Measurements from ENCODE around the gene CHST15. TPM values are rescaled to one million over a fixed set of nuclear protein-coding genes. Genes with fewer than 3 reads are reported as not detected.

The CHST15 gene
- total RNA-seq, 2 donors from 2014 or later, result 7.5 to 14.9 TPM

GRCh38 chr10:124030492-124031110 is 62.8 kb downstream of the CHST15 start:
- Histone ChIP-seq H3K9ac (ENCODE audit: extremely low read depth, low read length, poor library complexity, severe bottlenecking) (no peak overlapping the region), H3K4me3 (ENCODE audit: low read length) (no peak overlapping the region), H3K27me3 (ENCODE audit: control insufficient read depth, insufficient read depth, low read length, poor library complexity, severe bottlenecking) (no peaks in the 10 kb centered on the region), H3K4me1 (ENCODE audit: control insufficient read depth, insufficient read depth, low read length) (no peaks in the 10 kb centered on the region), H3K36me3 (ENCODE audit: control insufficient read depth, insufficient read depth, low read length) (peaks cover 6% of the 10 kb centered on the region), H3K9me3 (ENCODE audit: control insufficient read depth, low read length) (no peaks in the 10 kb centered on the region), H3K27ac (ENCODE audit: low read depth, low read length) (no peak overlapping the region)
- H3K36me3 Mint-ChIP-seq (ENCODE audit: low read depth), result peaks cover 2% of the 10 kb centered on the region
- peaks cover 15% of the 10 kb centered on the region for H3K4me1 Mint-ChIP-seq
- no peak for DNase-seq
- TF ChIP-seq CTCF (conservative IDR thresholded peaks at IDR 0.05), result no peak
- WGBS, 2 experiments (ENCODE audit: insufficient coverage in 1 of 2, insufficient read length in 1 of 2), result 89 to 92% methylated on average over 9 to 15 of the region's 15 CpGs
- H3K4me3 Mint-ChIP-seq, result no peak overlapping the region
- H3K9me3 Mint-ChIP-seq, result no peaks in the 10 kb centered on the region
- H3K27ac Mint-ChIP-seq, result no peak overlapping the region
- H3K27me3 Mint-ChIP-seq (ENCODE audit: insufficient read depth), result no peaks in the 10 kb centered on the region

- peaks cover 15% of the 10 kb centered on the region for H3K4me1 Mint-ChIP-seq
- no peak for TF ChIP-seq CTCF (conservative IDR thresholded peaks at IDR 0.05)
- no peak overlapping the region for H3K27ac Mint-ChIP-seq
- H3K9me3 Mint-ChIP-seq, result no peaks in the 10 kb centered on the region
- no peaks in the 10 kb centered on the region for H3K36me3 Mint-ChIP-seq (ENCODE audit: low read depth)
- H3K9me3 ChIP-seq (ENCODE audit: control insufficient read depth, low read length), result no peaks in the 10 kb centered on the region
- no peak overlapping the region for H3K27ac ChIP-seq (ENCODE audit: low read depth, low read length)
- no peaks in the 10 kb centered on the region for H3K27me3 ChIP-seq (ENCODE audit: control insufficient read depth, insufficient read depth, low read length, poor library complexity, severe bottlenecking)
- H3K4me3 Mint-ChIP-seq, result no peak overlapping the region
- no peak overlapping the region for H3K4me3 ChIP-seq (ENCODE audit: low read length)
- H3K27me3 Mint-ChIP-seq (ENCODE audit: insufficient read depth), result no peaks in the 10 kb centered on the region
- no peak overlapping the region for H3K9ac ChIP-seq (ENCODE audit: extremely low read depth, low read length, poor library complexity, severe bottlenecking)
- no peaks in the 10 kb centered on the region for H3K4me1 ChIP-seq (ENCODE audit: control insufficient read depth, insufficient read depth, low read length)
- WGBS, 2 experiments (ENCODE audit: insufficient coverage in 1 of 2, insufficient read length in 1 of 2), result 89 to 93% methylated on average over 3 to 8 of the region's 8 CpGs
- no peak for DNase-seq
- H3K36me3 ChIP-seq (ENCODE audit: control insufficient read depth, insufficient read depth, low read length), result peaks cover 6% of the 10 kb centered on the region
Measured at GRCh38 chr10:124030061-124030460, 63.3 kb downstream of the CHST15 start.

- Histone ChIP-seq H3K27me3 (ENCODE audit: control insufficient read depth, insufficient read depth, low read length, poor library complexity, severe bottlenecking) (no peaks in the 10 kb centered on the region), H3K27ac (ENCODE audit: low read depth, low read length) (no peak overlapping the region), H3K9me3 (ENCODE audit: control insufficient read depth, low read length) (no peaks in the 10 kb centered on the region), H3K4me1 (ENCODE audit: control insufficient read depth, insufficient read depth, low read length) (no peaks in the 10 kb centered on the region), H3K36me3 (ENCODE audit: control insufficient read depth, insufficient read depth, low read length) (peaks cover 6% of the 10 kb centered on the region), H3K9ac (ENCODE audit: extremely low read depth, low read length, poor library complexity, severe bottlenecking) (no peak overlapping the region), H3K4me3 (ENCODE audit: low read length) (no peak overlapping the region)
- no peak overlapping the region for H3K4me3 Mint-ChIP-seq
- TF ChIP-seq CTCF (conservative IDR thresholded peaks at IDR 0.05), result no peak
- no peaks in the 10 kb centered on the region for H3K9me3 Mint-ChIP-seq
- WGBS, 2 experiments (ENCODE audit: insufficient coverage in 1 of 2, insufficient read length in 1 of 2), result 91 to 92% methylated on average over 9 to 12 of the region's 12 CpGs
- DNase-seq, result no peak
- H3K27me3 Mint-ChIP-seq (ENCODE audit: insufficient read depth), result no peaks in the 10 kb centered on the region
- H3K4me1 Mint-ChIP-seq, result peaks cover 15% of the 10 kb centered on the region
- H3K36me3 Mint-ChIP-seq (ENCODE audit: low read depth), result no peaks in the 10 kb centered on the region
- no peak overlapping the region for H3K27ac Mint-ChIP-seq
Measured at GRCh38 chr10:124029559-124029958, 63.8 kb downstream of the CHST15 start.
